UCSD-AML1 (cell line): ENCODE measurements around the gene TRAK1.
A peak's percentile ranks its signal among the peaks of the same experiment; 100 is the strongest.

Experiments used
- DNase-seq: peaks from one replicate; lab custom pipeline; 2025; ENCODE audit not compliant: unreplicated experiment; lab: John Stamatoyannopoulos, UW

Gene TRAK1

DNA sequence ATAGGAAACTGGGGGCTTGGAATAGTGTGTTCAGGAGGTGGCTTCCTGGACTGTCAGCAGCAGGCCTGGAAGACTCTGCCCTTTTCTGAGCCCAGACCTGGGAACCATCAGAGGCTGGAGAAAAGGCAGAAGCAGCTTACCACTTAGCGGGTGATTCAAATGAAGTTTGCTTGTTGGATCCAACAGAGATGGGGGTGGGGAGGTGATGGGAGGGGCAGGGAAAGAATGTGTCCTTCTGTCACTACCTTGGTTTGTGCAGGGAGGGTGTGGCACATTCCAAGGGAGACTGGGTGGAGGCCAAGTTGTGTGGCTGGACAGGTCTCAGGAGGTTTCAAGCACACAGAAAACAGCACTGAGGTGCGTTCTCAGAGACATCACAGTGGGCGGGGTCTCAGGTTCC, 58.8 kb downstream of the TRAK1 start:
- DNase-seq: no peak

GRCh38 chr3:42151596-42152168, 60.5 kb downstream of the TRAK1 start:
- no peak for DNase-seq

- DNase-seq: no peak
Observed at GRCh38 chr3:42152193-42152592, 61.0 kb downstream of the TRAK1 start.

DNA sequence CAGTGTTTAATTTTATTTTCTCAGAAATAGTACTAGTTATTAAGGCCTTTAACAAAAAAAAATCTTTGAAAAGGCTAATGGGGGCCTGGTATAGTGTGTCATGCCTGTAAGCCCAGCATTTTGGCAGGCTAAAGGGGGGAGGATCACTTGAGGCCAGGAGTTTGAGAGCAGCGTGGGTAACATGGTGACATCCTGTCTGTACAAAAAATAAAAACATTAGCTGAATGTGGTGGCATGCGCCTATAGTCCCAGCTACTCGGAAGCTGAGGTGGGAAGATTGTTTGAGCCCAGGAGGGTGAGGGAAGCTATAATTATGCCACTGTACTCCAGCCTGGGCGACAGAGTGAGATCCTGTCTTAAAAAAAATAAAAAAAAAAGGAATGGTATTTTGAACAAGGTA, 61.9 kb downstream of the TRAK1 start:
- no peak for DNase-seq

- DNase-seq: no peak
Observed at GRCh38 chr3:42157540-42158538, 66.7 kb downstream of the TRAK1 start.

DNA sequence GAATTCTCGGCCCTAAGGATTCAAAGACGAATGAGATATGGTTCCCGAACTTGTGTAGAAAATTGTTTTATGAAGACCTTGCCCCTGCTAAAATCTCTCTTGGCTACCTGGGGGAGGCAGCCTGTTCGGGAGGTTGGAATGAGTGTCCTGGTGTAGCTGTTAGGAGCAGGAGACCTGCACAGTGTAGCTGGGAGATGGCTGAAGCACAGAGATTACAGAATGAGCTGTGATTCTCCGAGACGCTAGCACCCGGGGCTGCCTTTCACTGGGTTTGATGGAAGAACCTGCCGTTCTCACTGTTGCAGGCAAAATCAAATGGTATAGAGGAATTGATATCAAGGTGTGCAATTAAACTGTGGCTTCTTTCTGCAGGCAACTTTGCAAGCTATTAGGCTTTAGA, 68.0 kb downstream of the TRAK1 start:
- DNase-seq: no peak

DNA sequence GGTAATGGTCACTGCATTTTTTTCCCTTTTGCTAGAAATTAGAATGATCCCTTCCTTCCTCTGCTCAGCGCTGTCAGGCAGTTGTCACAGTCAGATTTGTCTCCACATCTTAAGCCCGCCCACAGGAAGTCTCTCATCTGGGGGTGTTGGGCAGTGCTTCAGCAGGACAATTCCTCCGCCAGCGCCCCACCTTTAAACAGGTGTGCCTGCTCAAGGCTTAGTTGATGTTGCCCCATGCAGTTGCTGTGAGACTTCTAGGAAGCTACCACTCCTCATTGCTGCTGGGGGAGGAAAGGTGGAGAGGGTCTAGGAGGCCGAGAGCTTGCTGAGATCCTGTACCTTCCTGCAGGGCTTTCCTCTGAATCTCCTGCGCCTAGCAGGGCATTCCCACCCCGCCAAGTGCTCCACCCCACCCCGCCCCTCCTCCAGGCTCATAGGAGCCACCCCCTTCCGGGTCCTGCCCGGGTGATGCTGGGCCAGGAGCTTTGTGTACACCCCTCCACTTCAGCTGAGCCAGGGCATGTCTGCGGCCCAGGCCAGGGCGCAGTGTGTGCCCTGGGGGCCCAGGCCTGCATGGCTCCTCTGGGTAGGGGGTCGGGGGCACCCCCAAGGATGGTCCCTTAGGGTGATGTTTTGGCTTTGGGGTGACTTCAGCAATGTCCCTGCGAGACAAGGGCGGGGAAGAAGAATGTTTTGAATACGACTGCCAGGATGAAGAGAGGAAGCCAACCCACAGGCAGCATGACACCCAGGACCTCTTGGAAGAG, 68.7 kb downstream of the TRAK1 start:
- no peak for DNase-seq

- no peak for DNase-seq
Observed at GRCh38 chr3:42161050-42161935, 70.1 kb downstream of the TRAK1 start.

- no peak for DNase-seq
Observed at GRCh38 chr3:42162462-42162861, 71.3 kb downstream of the TRAK1 start.

DNA sequence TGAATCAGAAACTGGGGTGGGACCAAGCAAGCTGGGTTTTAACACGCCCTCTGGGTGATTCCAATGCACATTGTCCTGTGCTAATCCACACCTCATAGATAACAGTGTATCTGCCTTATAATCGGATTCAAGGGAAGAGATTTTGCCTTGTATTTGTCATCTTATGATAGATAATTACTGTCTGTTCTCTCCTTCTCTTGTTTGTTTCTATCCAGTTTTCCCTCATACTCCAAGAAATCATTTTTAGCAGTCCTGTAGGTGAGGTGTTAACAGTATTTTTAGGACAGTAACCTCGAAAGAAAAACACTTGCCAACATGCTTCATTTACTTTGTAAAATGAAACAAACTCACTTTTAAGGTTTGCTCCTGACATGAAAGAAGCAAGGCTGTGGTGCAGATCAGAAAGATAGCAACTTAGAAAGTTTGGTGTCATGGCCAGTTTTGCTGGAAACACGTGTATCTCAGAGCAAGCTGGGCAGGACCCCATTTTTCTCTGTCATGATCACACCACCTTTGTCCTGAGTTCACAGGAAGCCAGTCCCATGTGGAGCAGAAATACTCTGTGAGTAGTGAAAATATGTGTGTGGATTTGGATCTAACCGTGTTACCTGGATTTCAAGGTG, 72.6 kb downstream of the TRAK1 start:
- no peak for DNase-seq

GRCh38 chr3:42164656-42165055, 73.5 kb downstream of the TRAK1 start:
- DNase-seq: no peak

DNA sequence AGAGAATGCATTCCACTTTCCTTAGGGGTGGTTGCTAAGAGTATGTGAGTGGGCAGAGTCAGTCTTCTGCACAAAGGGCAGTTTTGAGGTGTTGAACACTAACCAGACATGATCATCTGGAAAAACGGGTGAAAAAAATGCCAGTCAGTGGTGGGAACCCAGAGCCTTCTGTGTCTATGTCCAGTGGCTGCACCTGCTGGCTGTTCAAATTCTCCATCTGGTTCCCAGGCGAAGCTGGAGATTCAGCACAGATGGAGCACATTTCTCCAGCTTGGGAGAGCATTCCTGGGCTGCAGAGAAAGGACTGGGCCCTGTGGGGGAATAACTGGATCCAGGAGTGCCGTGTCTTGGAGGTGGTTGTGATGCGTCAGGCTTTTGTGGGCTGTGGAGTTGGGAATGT, 74.1 kb downstream of the TRAK1 start:
- DNase-seq: no peak

DNA sequence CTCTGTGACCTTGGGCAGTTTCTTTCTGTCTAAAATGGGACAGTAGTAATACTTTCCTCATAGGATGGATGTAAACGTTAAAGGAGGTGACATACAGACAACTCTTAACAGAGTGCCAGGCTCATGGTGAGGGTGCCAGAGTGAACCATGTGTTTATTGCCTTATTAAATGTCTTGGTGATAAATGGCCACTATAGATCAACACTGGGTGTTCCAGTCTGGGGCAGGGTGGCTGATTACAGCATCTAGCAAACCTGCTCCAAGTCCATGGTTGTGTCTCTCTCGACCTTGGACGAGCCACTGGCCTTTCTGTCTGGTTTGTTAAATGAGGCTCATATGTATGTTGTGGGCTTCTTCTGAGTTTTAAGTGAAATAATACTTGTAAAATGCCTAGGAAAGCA, 75.1 kb downstream of the TRAK1 start:
- DNase-seq: no peak

DNA sequence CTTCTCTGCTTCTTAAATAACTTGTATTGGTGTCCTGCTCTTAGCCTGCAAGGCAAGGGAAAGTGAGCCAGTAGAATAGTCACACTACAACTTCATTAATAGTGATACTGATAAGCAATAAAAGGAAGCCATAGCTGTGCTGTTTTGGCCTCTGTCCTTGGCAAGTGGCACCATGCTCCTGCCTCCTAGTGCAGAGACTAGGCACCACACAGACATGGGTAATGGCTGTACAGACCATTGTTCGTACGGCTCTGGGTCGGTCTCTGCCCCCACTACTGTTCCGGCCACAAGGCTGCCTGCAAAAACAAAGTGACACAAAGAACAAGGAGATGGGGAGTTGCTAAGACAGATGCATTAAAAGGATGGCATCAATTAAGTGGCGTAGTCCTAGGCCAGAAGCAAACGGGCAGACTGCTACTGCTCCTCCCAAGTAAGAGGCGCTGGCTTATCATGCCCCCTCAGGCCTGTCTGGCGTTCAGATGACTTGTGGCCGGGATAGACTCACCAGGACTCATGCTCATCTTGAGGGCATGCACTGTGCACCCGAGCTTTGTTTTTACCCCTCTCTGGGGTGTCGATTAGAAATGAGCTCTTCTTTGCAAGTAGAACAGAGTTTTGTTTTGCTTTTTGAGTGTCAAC, 75.6 kb downstream of the TRAK1 start:
- DNase-seq: no peak

- DNase-seq: no peak
Observed at GRCh38 chr3:42169579-42170120, 78.5 kb downstream of the TRAK1 start.

DNA sequence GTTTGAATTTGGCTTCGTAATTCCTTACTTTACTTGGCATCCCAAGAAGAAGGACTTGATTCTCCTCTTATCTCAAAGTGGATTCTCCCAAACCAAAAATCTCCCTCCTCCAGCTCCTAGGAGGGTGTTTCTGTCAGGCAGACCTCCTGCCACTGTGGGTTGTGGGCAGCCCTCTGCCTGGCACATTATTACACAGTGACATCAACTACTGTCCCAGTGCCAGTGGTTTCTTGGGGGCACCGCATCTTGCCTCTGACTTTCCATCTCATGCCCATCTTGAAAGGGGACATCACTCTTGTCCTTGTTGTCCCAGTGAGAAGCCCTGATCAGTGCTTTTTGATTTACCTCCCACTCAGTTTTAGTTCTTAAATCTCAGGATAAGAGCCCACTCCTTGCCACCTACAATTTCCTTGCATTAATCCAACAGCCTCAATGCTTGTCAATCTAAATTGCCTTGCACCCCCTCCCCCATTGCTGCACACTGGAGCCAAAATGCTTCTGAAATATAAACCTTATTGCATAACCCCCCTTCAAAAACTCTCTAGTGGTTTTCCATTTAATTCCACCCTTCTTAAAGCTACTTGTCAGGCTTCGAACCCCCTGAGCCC, 81.0 kb downstream of the TRAK1 start:
- DNase-seq: no peak

DNA sequence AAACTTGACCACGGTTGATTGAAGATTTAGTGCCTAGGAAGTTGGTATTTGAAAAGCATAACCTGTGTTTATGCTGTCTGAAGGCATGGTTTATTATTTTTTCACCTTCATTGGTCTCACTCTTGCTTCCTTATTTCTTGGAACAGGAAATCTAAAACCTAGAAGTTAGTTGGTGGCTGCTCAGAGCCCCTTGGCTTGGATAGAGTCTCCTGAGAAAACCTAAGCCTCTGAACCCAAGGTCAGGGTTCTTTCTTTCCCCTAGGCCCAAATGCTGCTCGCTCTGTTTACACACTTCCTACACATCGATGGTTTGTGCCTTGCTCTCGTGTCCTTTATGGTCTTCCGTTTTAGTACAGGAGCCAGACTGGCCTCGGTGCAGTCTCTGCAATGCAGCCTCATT, 82.2 kb downstream of the TRAK1 start:
- peak; percentile 38 for DNase-seq

DNA sequence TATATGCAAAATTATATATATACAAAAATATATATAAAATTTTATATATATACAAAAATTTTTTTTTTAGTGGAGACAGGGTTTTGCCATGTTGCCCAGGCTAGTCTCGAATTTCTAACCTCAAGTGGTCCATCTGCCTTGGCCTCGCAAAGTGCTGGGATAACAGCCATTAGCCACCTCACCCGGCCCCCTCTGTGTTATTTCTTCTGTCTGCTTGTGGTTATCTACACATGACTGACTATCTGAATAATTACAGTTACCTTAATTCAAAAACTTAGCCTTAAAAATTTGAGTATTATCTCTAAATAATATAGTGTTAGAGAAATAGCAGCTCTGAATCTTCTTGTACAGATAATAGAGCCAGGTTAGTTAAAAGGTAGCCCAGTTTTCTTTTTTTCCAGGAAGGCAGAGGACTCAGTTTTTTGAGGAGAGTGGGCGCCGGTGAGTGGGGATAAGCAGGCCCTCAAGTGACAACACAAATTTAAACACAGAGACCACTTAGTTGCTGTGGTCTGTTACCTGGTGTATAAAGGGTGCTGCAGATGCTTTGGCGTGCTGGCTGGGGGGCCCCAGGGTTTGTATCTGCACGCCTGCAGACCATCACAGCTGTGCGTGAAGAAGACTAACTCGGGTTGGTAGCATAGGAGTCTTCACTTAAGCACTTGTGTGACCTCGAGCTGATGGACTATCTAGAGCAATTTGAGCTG, 83.7 kb downstream of the TRAK1 start:
- DNase-seq: no peak
